Neural crest cell (in vitro differentiated cells): ENCODE measurements around the gene NLGN2. TPM values are rescaled to one million over a fixed set of nuclear protein-coding genes. Genes with fewer than 3 reads are reported as not detected.
A peak's percentile ranks its signal among the peaks of the same experiment; 100 is the strongest.

ENCODE experiments used
- DNase-seq: peaks from one replicate; pipeline ENCODE4 v3.0.0; 2021; ENCODE audit warnings: low read depth, mixed read lengths, low spot score
- H3K27ac Mint-ChIP-seq: one replicate; pipeline ENCODE4 v1.8.0; 2021; ENCODE audit warnings: mild to moderate bottlenecking, mixed read lengths; ENCODE audit not compliant: unreplicated experiment
- H3K27me3 Mint-ChIP-seq: 2 replicates; pipeline ENCODE4 v1.8.0; 2021; ENCODE audit warnings: low read depth, mild to moderate bottlenecking, mixed read lengths
- H3K36me3 Mint-ChIP-seq: 2 replicates; pipeline ENCODE4 v1.8.0; 2021; ENCODE audit warnings: low read depth, mild to moderate bottlenecking, mixed read lengths
- H3K4me1 Mint-ChIP-seq: 2 replicates; pipeline ENCODE4 v1.8.0; 2021; ENCODE audit warnings: mixed read lengths
- H3K4me3 Mint-ChIP-seq: one replicate; pipeline ENCODE4 v1.8.0; 2021; ENCODE audit warnings: mild to moderate bottlenecking, mixed read lengths
- H3K9me3 Mint-ChIP-seq: 2 replicates; pipeline ENCODE4 v1.8.0; 2021; ENCODE audit warnings: mixed read lengths
- CTCF ChIP-seq: fragments of 200-600 bp; sonication (generic); conservative IDR thresholded peaks from 2 replicates; pipeline ENCODE4 v1.5.0; 2021; ENCODE audit warnings: antibody characterized with exemption, mild to moderate bottlenecking
- total RNA-seq: library from RNA; stranded (reverse); gene quantifications from 2 replicates; pipeline ENCODE4 v1.2.1, GENCODE V29; 2021

Gene NLGN2
- total RNA-seq, 1 donor from 2014 or later: 106 TPM

GRCh38 chr17:7445619-7445968 is 37.9 kb downstream of the NLGN2 start:
- Mint-ChIP-seq H3K27me3 (peaks cover 48% of the 10 kb centered on the region), H3K4me3 (peak overlapping the region; percentile 85), H3K4me1 (peaks cover 34% of the 10 kb centered on the region), H3K9me3 (no peaks in the 10 kb centered on the region), H3K27ac (peak overlapping the region; percentile 87), H3K36me3 (no peaks in the 10 kb centered on the region)
- no peak for TF ChIP-seq CTCF
- no peak for DNase-seq

GRCh38 chr17:7448461-7448860 is 40.8 kb downstream of the NLGN2 start:
- DNase-seq: no peak
- no peaks in the 10 kb centered on the region for H3K36me3 Mint-ChIP-seq
- peaks cover 26% of the 10 kb centered on the region for H3K27me3 Mint-ChIP-seq
- no peak overlapping the region for H3K4me3 Mint-ChIP-seq
- H3K27ac Mint-ChIP-seq: no peak overlapping the region
- H3K9me3 Mint-ChIP-seq: no peaks in the 10 kb centered on the region
- TF ChIP-seq CTCF: no peak
- H3K4me1 Mint-ChIP-seq: peaks cover 16% of the 10 kb centered on the region

- no peak for TF ChIP-seq CTCF
- Mint-ChIP-seq H3K27ac (no peak overlapping the region), H3K4me3 (peak overlapping the region; percentile 61), H3K27me3 (no peaks in the 10 kb centered on the region), H3K4me1 (peaks cover 12% of the 10 kb centered on the region), H3K36me3 (peaks cover 2% of the 10 kb centered on the region), H3K9me3 (no peaks in the 10 kb centered on the region)
- DNase-seq: no peak
Measured at GRCh38 chr17:7459961-7460545, 52.4 kb downstream of the NLGN2 start.

- Mint-ChIP-seq H3K9me3 (no peaks in the 10 kb centered on the region), H3K4me1 (peaks cover 6% of the 10 kb centered on the region), H3K4me3 (no peak overlapping the region), H3K36me3 (peaks cover 2% of the 10 kb centered on the region), H3K27me3 (no peaks in the 10 kb centered on the region), H3K27ac (no peak overlapping the region)
- TF ChIP-seq CTCF: no peak
- DNase-seq: no peak
Measured at GRCh38 chr17:7460850-7461660, 53.4 kb downstream of the NLGN2 start.

GRCh38 chr17:7462474-7463371 is 55.1 kb downstream of the NLGN2 start:
- Mint-ChIP-seq H3K9me3 (no peaks in the 10 kb centered on the region), H3K36me3 (peaks cover 2% of the 10 kb centered on the region), H3K27ac (no peak overlapping the region), H3K4me1 (peaks cover 17% of the 10 kb centered on the region), H3K27me3 (no peaks in the 10 kb centered on the region), H3K4me3 (no peak overlapping the region)
- DNase-seq: no peak
- TF ChIP-seq CTCF: no peak
